GM19099 (cell line): ENCODE results near the gene NDUFB2.

Experiments used
- POLR2A ChIP-seq: IDR thresholded peaks from 3 replicates; pipeline ENCODE4 v1.6.1; 2011; ENCODE audit warnings: low read depth; ENCODE audit not compliant: insufficient read length; ENCODE audit errors: extremely low read depth

Gene NDUFB2

GRCh38 chr7:140696680-140697446 lies at the start of gene NDUFB2:
Gene NDUFB2, plus strand, starts transcription at chr7:140696708. Its CDS starts 37 bp downstream, at chr7:140696745.
- peak; percentile 89 for TF ChIP-seq POLR2A

- TF ChIP-seq POLR2A, result no peak
Measured at GRCh38 chr7:140646931-140647647, 49.4 kb upstream of the NDUFB2 start.

- no peak for TF ChIP-seq POLR2A
Measured at GRCh38 chr7:140649556-140650205, 46.8 kb upstream of the NDUFB2 start.

DNA sequence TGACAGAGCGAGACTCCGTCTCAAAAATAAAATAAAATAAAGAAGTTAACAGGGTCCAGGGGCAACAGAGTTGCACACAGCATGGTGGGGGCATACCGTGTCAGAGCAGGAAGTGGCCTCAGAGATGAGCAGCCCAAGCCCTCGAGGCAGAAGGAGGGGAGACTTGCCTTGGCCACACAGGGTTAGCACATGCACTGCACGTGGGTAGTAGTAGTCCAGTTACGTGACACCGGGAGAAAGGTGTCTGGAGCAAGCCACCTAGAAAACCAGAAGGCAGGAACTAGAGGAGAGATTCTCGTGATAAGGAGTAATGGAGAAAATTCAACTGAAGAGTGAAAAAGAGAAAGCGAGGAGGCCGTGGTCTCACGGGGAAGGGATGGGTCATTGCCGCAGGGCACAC lies 46.1 kb upstream of the NDUFB2 start:
- no peak for TF ChIP-seq POLR2A

DNA sequence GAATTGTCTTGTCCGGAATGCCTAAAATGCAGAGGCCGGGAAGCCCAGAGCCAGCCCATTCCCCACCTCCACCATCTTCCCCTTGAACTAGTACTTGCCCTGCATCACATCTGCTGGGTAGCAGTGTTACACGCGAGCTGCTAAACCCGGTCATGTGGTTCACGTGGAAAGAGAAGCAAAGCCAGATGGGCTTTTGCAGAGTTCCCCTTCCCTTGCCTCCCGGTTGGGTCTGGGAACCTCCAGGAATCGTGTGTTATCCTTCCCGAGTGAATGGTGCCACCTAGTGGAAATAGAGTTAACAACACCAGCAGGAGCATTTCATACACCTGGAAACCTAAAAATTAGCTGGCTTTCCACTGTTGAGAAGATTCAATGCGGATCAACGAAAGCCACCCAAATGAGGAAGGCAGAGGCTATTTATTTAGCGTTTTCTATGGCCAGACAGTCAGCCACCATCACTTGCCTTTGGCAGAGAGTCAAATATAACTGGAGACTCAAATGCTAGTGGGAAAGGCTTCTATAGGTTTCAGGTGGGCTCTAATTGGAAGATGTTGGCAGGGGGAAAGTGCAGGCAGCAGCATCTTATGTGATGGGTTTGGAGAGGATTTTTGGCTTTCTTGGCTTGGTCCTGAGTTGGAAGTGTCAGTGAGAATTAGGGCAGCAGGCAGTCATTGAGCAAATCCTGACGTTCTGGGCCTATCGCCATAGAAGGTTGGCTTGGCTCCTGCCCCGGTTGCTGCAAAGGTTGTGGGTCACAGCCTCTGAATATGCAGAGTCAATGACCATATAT lies 43.0 kb upstream of the NDUFB2 start:
- no peak for TF ChIP-seq POLR2A

DNA sequence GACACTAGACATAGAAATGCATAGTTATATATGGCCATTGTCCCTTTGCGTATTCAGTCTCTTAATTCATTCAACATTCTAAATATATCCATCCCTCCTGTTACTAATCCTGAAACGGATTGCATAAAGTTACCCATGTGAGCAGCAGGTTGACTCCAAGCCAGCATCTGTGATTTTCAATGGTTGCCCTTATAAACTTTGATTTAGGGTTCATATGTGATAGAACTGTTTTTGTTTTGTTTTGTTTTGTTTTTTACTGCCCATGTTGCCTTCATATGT lies 42.5 kb upstream of the NDUFB2 start:
- TF ChIP-seq POLR2A, result no peak

- no peak for TF ChIP-seq POLR2A
Measured at GRCh38 chr7:140654661-140655060, 41.8 kb upstream of the NDUFB2 start.

- TF ChIP-seq POLR2A, result no peak
Measured at GRCh38 chr7:140655511-140656408, 40.7 kb upstream of the NDUFB2 start.

- no peak for TF ChIP-seq POLR2A
Measured at GRCh38 chr7:140656548-140657515, 39.7 kb upstream of the NDUFB2 start.

DNA sequence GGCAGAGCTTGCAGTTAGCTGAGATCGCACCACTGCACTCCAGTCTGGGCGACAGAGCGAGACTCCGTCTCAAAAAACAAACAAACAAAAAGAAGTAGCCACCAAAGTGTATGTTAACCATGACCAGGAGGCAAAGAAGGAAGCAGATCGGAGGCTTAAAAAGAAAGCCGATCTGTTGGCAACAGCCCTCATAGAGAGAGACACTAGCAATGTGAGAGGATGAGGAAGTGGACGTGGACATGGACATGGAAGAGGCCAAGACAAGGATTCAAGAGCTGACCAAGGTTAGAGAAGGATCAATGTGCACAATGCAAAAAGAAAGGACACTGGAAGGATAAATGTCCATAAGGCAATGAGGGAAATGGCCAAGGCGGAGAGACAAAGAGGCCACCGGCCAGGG lies 38.6 kb upstream of the NDUFB2 start:
- TF ChIP-seq POLR2A, result no peak

- TF ChIP-seq POLR2A, result no peak
Measured at GRCh38 chr7:140659856-140660255, 36.7 kb upstream of the NDUFB2 start.

DNA sequence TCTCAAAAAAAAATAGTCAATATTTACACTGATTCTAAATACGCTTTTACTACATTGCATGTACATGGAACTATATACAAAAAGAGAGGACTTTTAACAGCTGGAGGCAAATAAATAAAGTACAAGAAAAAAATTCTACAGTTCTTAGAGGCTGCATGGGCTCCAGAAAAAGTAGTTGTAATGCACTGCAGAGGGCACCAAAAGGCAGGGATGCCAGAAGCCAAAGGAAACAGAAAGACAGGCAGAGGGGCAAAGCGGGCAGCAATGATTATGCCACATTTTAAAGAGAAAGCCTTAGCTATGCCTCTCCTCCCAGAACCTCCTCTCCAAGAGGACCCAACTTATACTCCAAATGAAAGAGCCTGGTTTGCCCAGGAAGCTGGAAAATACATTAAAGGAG lies 35.4 kb upstream of the NDUFB2 start:
- TF ChIP-seq POLR2A, result no peak

DNA sequence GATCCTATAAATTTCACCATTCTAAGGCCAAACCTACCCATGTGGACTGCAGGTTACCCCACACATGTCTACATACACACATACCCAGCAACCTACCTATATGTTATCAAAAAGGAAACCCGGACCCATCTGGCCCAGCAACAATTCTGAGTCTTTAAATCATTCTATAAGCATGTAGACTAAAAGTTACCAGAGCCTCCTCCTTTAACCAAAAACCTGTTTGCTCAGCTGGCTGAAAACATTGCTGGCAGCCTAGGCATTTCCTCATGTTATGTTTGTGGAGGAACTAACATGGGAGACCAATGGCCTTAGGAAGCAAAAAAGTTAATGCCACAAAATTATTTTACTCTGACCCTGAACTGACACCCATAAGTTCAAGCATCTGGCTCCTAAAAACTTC lies 29.0 kb upstream of the NDUFB2 start:
- TF ChIP-seq POLR2A, result no peak

GRCh38 chr7:140668641-140669040 lies 27.9 kb upstream of the NDUFB2 start:
- TF ChIP-seq POLR2A, result no peak

DNA sequence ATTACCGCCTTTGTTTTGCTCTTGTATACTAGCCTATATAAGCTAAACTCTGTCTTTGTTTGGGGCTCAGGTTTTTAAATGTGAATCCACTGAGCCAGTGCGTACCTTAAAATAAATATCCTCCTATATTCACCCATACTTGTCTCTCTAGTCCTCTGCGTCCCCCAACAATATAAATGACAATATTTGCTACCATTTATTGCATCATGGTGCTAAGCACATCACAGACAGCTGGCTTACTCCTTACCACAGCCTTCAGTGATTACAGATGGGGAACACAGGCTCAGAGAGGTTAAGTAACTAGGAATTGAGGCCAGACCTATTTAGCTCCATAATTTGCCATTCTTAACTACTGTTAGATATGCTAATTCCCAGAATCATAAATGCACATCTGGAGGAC lies 27.2 kb upstream of the NDUFB2 start:
- TF ChIP-seq POLR2A, result no peak
